Measurements from ENCODE around the gene EYS. TPM values are rescaled to one million over a fixed set of nuclear protein-coding genes. Genes with fewer than 3 reads are reported as not detected.
"Not testable (repeated sequence)": the region's sequence is repeated elsewhere in the genome, so short reads cannot be mapped to it uniquely, and the experiment has no call there.

EYS gene
- total RNA-seq, 1 donor from 2014 or later: 17.3 TPM

- DNase-seq (ENCODE audit: low spot score): no peak
Observed at GRCh38 chr6:63750400-63750799, 1956.6 kb downstream of the EYS start.

- no peak for DNase-seq (ENCODE audit: low spot score)
Observed at GRCh38 chr6:63745784-63746183, 1961.2 kb downstream of the EYS start.

- no peak for DNase-seq (ENCODE audit: low spot score)
Observed at GRCh38 chr6:63744810-63745209, 1962.2 kb downstream of the EYS start.

- DNase-seq (ENCODE audit: low spot score): no peak
Observed at GRCh38 chr6:63743691-63744090, 1963.3 kb downstream of the EYS start.

GRCh38 chr6:63742060-63742459 lies 1965.0 kb downstream of the EYS start:
- no peak for DNase-seq (ENCODE audit: low spot score)

GRCh38 chr6:63740709-63741108 lies 1966.3 kb downstream of the EYS start:
- no peak for DNase-seq (ENCODE audit: low spot score)

- DNase-seq (ENCODE audit: low spot score): no peak
Observed at GRCh38 chr6:63739094-63739687, 1967.8 kb downstream of the EYS start.

- not testable (repeated sequence) for DNase-seq (ENCODE audit: low spot score)
Observed at GRCh38 chr6:63738190-63738589, 1968.8 kb downstream of the EYS start.

- DNase-seq (ENCODE audit: low spot score): no peak
Observed at GRCh38 chr6:63734923-63735322, 1972.1 kb downstream of the EYS start.

GRCh38 chr6:63732336-63732735 lies 1974.7 kb downstream of the EYS start:
- no peak for DNase-seq (ENCODE audit: low spot score)

- no peak for DNase-seq (ENCODE audit: low spot score)
Observed at GRCh38 chr6:63731930-63732329, 1975.1 kb downstream of the EYS start.

GRCh38 chr6:63730311-63730710 lies 1976.7 kb downstream of the EYS start:
- no peak for DNase-seq (ENCODE audit: low spot score)

- DNase-seq (ENCODE audit: low spot score): no peak
Observed at GRCh38 chr6:63724721-63725120, 1982.3 kb downstream of the EYS start.

- DNase-seq (ENCODE audit: low spot score): no peak
Observed at GRCh38 chr6:63721181-63721580, 1985.8 kb downstream of the EYS start.

GRCh38 chr6:63716169-63716568 lies 1990.9 kb downstream of the EYS start:
- DNase-seq (ENCODE audit: low spot score): no peak

GRCh38 chr6:63714091-63714490 lies 1992.9 kb downstream of the EYS start:
- no peak for DNase-seq (ENCODE audit: low spot score)

- DNase-seq (ENCODE audit: low spot score): no peak
Observed at GRCh38 chr6:63713332-63713731, 1993.7 kb downstream of the EYS start.

GRCh38 chr6:63709148-63709547 lies 1997.9 kb downstream of the EYS start:
- no peak for DNase-seq (ENCODE audit: low spot score)

GRCh38 chr6:63708631-63709030 lies 1998.4 kb downstream of the EYS start:
- no peak for DNase-seq (ENCODE audit: low spot score)

GRCh38 chr6:63706630-63707029 lies 2000.4 kb downstream of the EYS start:
- DNase-seq (ENCODE audit: low spot score): no peak

- no peak for DNase-seq (ENCODE audit: low spot score)
Observed at GRCh38 chr6:63705707-63706106, 2001.3 kb downstream of the EYS start.

- no peak for DNase-seq (ENCODE audit: low spot score)
Observed at GRCh38 chr6:63690221-63690620, 2016.8 kb downstream of the EYS start.

- DNase-seq (ENCODE audit: low spot score): no peak
Observed at GRCh38 chr6:63689421-63689820, 2017.6 kb downstream of the EYS start.
